Endodermal cell (in vitro differentiated cells): ENCODE results near the gene RAPSN. TPM values are rescaled to one million over a fixed set of nuclear protein-coding genes. Genes with fewer than 3 reads are reported as not detected.
A peak's percentile ranks its signal among the peaks of the same experiment; 100 is the strongest.

Experiments
- DNase-seq: peaks from one replicate; pipeline ENCODE4 v3.0.0-alpha.2; 2017
- H3K27ac ChIP-seq: 2 replicates; pipeline ENCODE4 v1.5.1; 2013; ENCODE audit warnings: mild to moderate bottlenecking, low read depth, low read length, moderate library complexity
- H3K27me3 ChIP-seq: 2 replicates; pipeline ENCODE4 v1.6.1; 2013; ENCODE audit warnings: mild to moderate bottlenecking, low read length, moderate library complexity; ENCODE audit not compliant: insufficient read depth, control insufficient read depth, poor library complexity, severe bottlenecking
- H3K36me3 ChIP-seq: 2 replicates; pipeline ENCODE4 v1.7.0; 2013; ENCODE audit warnings: mild to moderate bottlenecking, low read length, moderate library complexity; ENCODE audit not compliant: control insufficient read depth, insufficient read depth
- H3K4me1 ChIP-seq: one replicate; pipeline ENCODE4 v1.7.0; 2013; ENCODE audit warnings: low read length; ENCODE audit not compliant: control insufficient read depth, insufficient read depth
- H3K4me3 ChIP-seq: 2 replicates; pipeline ENCODE4 v1.5.1; 2013; ENCODE audit warnings: mild to moderate bottlenecking, low read length, moderate library complexity
- H3K9ac ChIP-seq: 2 replicates; pipeline ENCODE4 v1.6.1; 2013; ENCODE audit warnings: mild to moderate bottlenecking, low read length, moderate library complexity; ENCODE audit not compliant: poor library complexity, severe bottlenecking; ENCODE audit errors: extremely low read depth
- H3K9me3 ChIP-seq: 2 replicates; pipeline ENCODE4 v1.6.1; 2013; ENCODE audit warnings: mild to moderate bottlenecking, low read length, moderate library complexity; ENCODE audit not compliant: control insufficient read depth
- H3K27ac Mint-ChIP-seq: 2 replicates; pipeline ENCODE4 v1.8.0; 2020; ENCODE audit warnings: mixed read lengths
- H3K27me3 Mint-ChIP-seq: 2 replicates; pipeline ENCODE4 v1.8.0; 2021; ENCODE audit warnings: mild to moderate bottlenecking, mixed read lengths; ENCODE audit not compliant: insufficient read depth
- H3K36me3 Mint-ChIP-seq: 2 replicates; pipeline ENCODE4 v1.8.0; 2020; ENCODE audit warnings: low read depth, mixed read lengths
- H3K4me1 Mint-ChIP-seq: 2 replicates; pipeline ENCODE4 v1.8.0; 2020; ENCODE audit warnings: mixed read lengths
- H3K4me3 Mint-ChIP-seq: 2 replicates; pipeline ENCODE4 v1.8.0; 2020; ENCODE audit warnings: mild to moderate bottlenecking, moderate library complexity, mixed read lengths
- H3K9me3 Mint-ChIP-seq: 2 replicates; pipeline ENCODE4 v1.8.0; 2020; ENCODE audit warnings: mild to moderate bottlenecking, mixed read lengths
- WGBS, 2 experiments: methylation state at CpG; one replicate each; pipeline versions ENCODE4 v1.1.5 to v1.1.7; 2013; ENCODE audit warnings: missing lambda C conversion rate in 2 of 2, mixed read lengths in 1 of 2; ENCODE audit not compliant: insufficient coverage in 1 of 2, insufficient read length in 1 of 2; 5-methylcytosine and 5-hydroxymethylcytosine counted together
- total RNA-seq, 2 donors: library from RNA; stranded (reverse); fragmentation: NEBNext Ultra II Directional in 1 of 2; extraction: Animal tissue kit (Norgen Biotek cat#: 25700) in 1 of 2; gene quantifications; 2 replicates in 1 of 2; 3 replicates in 1 of 2; pipeline ENCODE4 v1.2.1, GENCODE V29; 2021
- TF ChIP-seq, protein P1 (sequence below): fragments of 200-600 bp; sonication (generic); conservative IDR thresholded peaks from 2 replicates; pipeline ENCODE4 v1.5.0; 2021; ENCODE audit warnings: antibody characterized with exemption, mild to moderate bottlenecking

RAPSN gene
- total RNA-seq, 2 donors from 2014 or later: 0.40 to 0.64 TPM

DNA sequence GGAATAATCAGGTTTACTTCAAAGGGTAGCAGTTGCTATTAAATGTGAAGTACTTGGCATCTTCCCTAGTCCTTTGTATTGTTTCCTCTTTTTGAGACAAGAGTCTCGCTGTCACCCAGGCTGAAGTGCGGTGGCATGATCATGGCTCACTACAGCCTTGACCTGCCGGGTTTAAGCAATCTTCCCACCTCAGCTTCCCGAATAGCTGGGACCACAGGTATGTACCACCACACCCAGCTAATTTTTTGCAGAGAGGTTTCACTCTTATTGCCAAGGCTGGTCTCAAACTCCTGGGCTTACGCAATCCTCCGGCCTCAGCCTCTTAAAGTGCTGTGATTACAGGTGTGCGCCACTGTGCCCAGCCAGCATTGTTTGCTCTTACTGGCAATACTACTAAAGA lies 36.2 kb upstream of the RAPSN start:
- TF ChIP-seq, protein P1, sequence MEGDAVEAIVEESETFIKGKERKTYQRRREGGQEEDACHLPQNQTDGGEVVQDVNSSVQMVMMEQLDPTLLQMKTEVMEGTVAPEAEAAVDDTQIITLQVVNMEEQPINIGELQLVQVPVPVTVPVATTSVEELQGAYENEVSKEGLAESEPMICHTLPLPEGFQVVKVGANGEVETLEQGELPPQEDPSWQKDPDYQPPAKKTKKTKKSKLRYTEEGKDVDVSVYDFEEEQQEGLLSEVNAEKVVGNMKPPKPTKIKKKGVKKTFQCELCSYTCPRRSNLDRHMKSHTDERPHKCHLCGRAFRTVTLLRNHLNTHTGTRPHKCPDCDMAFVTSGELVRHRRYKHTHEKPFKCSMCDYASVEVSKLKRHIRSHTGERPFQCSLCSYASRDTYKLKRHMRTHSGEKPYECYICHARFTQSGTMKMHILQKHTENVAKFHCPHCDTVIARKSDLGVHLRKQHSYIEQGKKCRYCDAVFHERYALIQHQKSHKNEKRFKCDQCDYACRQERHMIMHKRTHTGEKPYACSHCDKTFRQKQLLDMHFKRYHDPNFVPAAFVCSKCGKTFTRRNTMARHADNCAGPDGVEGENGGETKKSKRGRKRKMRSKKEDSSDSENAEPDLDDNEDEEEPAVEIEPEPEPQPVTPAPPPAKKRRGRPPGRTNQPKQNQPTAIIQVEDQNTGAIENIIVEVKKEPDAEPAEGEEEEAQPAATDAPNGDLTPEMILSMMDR: no peak
- H3K9me3 ChIP-seq: no peaks in the 10 kb centered on the region
- H3K27ac ChIP-seq: no peak overlapping the region
- H3K4me3 ChIP-seq: no peak overlapping the region
- Mint-ChIP-seq H3K27ac (peak overlapping the region; percentile 21), H3K27me3 (no peaks in the 10 kb centered on the region), H3K36me3 (peaks cover 76% of the 10 kb centered on the region), H3K9me3 (no peaks in the 10 kb centered on the region), H3K4me3 (no peak overlapping the region), H3K4me1 (no peaks in the 10 kb centered on the region)
- no peaks in the 10 kb centered on the region for H3K4me1 ChIP-seq
- DNase-seq: no peak
- no peaks in the 10 kb centered on the region for H3K27me3 ChIP-seq
- 89 to 97% methylated on average over 7 of the region's 7 CpGs for WGBS, 2 experiments
- H3K9ac ChIP-seq: no peak overlapping the region
- peaks cover 87% of the 10 kb centered on the region for H3K36me3 ChIP-seq

GRCh38 chr11:47483457-47483856 lies 34.5 kb upstream of the RAPSN start:
- no peak overlapping the region for H3K27ac Mint-ChIP-seq
- no peaks in the 10 kb centered on the region for H3K27me3 Mint-ChIP-seq
- 97 to 100% methylated on average over 1 of the region's 1 CpG for WGBS, 2 experiments
- no peaks in the 10 kb centered on the region for H3K9me3 Mint-ChIP-seq
- H3K27ac ChIP-seq: no peak overlapping the region
- no peak overlapping the region for H3K4me3 ChIP-seq
- no peak overlapping the region for H3K4me3 Mint-ChIP-seq
- H3K36me3 ChIP-seq: peaks cover 91% of the 10 kb centered on the region
- no peak overlapping the region for H3K9ac ChIP-seq
- H3K27me3 ChIP-seq: no peaks in the 10 kb centered on the region
- H3K4me1 ChIP-seq: no peaks in the 10 kb centered on the region
- TF ChIP-seq, protein P1: no peak
- H3K4me1 Mint-ChIP-seq: no peaks in the 10 kb centered on the region
- peaks cover 86% of the 10 kb centered on the region for H3K36me3 Mint-ChIP-seq
- no peaks in the 10 kb centered on the region for H3K9me3 ChIP-seq
- no peak for DNase-seq

GRCh38 chr11:47480762-47481161 lies 31.8 kb upstream of the RAPSN start:
- Mint-ChIP-seq H3K36me3 (peaks cover 84% of the 10 kb centered on the region), H3K4me3 (no peak overlapping the region), H3K27me3 (no peaks in the 10 kb centered on the region), H3K4me1 (peaks cover 2% of the 10 kb centered on the region), H3K27ac (no peak overlapping the region), H3K9me3 (no peaks in the 10 kb centered on the region)
- no peak for DNase-seq
- H3K9ac ChIP-seq: no peak overlapping the region
- no peaks in the 10 kb centered on the region for H3K9me3 ChIP-seq
- no peaks in the 10 kb centered on the region for H3K27me3 ChIP-seq
- H3K4me3 ChIP-seq: no peak overlapping the region
- TF ChIP-seq, protein P1: no peak
- WGBS, 2 experiments: 100% methylated on average over 1 to 5 of the region's 6 CpGs
- no peak overlapping the region for H3K27ac ChIP-seq
- H3K36me3 ChIP-seq: peaks cover 93% of the 10 kb centered on the region
- H3K4me1 ChIP-seq: no peaks in the 10 kb centered on the region
